Breast epithelium (tissue), 4 donors: ENCODE measurements around the gene BRF1. TPM values are rescaled to one million over a fixed set of nuclear protein-coding genes. Genes with fewer than 3 reads are reported as not detected.
"Not testable (repeated sequence)": the region's sequence is repeated elsewhere in the genome, so short reads cannot be mapped to it uniquely, and the experiment has no call there.

Experiments used
- DNase-seq, 2 donors: peaks; one replicate each; pipeline ENCODE4 v3.0.0-alpha.2; 2019; ENCODE audit warnings: low spot score in 2 of 2
- H3K27ac ChIP-seq, 2 donors: fragments of 200-600 bp; sonication (generic) in 1 of 2; one replicate each; pipeline ENCODE4 v1.5.1; 2016 to 2019; ENCODE audit warnings: mild to moderate bottlenecking in 1 of 2
- H3K27me3 ChIP-seq, 2 donors: fragments of 200-600 bp; sonication (generic) in 1 of 2; one replicate each; pipeline versions ENCODE4 v1.5.1 to v1.6.0; 2017 to 2019; ENCODE audit warnings: control low read depth in 1 of 2, mild to moderate bottlenecking in 1 of 2
- H3K36me3 ChIP-seq: fragments of 200-600 bp; one replicate; pipeline ENCODE4 v1.5.1; 2019
- H3K4me1 ChIP-seq, 2 donors: fragments of 200-600 bp; sonication (generic); one replicate each; pipeline ENCODE4 v1.5.1; 2016 to 2019; ENCODE audit warnings: control low read depth in 1 of 2
- H3K4me3 ChIP-seq, 3 donors: fragments of 200-600 bp; sonication (generic); 1 replicate in 2 of 3; 2 replicates in 1 of 3; pipeline ENCODE4 v1.5.1; 2016 to 2019; ENCODE audit warnings: mild to moderate bottlenecking in 3 of 3, moderate library complexity in 2 of 3
- H3K9me3 ChIP-seq, 2 donors: fragments of 200-600 bp; sonication (generic) in 1 of 2; one replicate each; pipeline ENCODE4 v1.5.1; 2016 to 2019; ENCODE audit warnings: control low read depth in 1 of 2
- POLR2A ChIP-seq: fragments of 450-650 bp; IDR thresholded peaks from one replicate; pipeline ENCODE4 v1.6.1; 2016; ENCODE audit warnings: antibody characterized with exemption, mild to moderate bottlenecking, moderate library complexity
- POLR2AphosphoS5 ChIP-seq, 3 donors: sonication (generic); formaldehyde crosslinking; IDR thresholded peaks; one replicate each; pipeline ENCODE4 v1.6.1; 2017; ENCODE audit warnings: antibody characterized with exemption in 3 of 3
- intact Hi-C: fragments of 100-400 bp; cut with DNase I; formaldehyde crosslinking; loops from one replicate; pipeline ENCODE4 v1.15.1; 2023; ENCODE audit warnings: low total_unique reads
- total RNA-seq, 3 donors: library from RNA; depleted of rRNA; stranded (reverse); fragments of >200 nt; gene quantifications; one replicate each; pipeline ENCODE4 v1.1.0, GENCODE V29; 2016
- TF ChIP-seq, protein P1 (sequence below), 3 donors: fragments of 450-650 bp; IDR thresholded peaks; one replicate each; pipeline ENCODE4 v1.5.1; 2016 to 2017; ENCODE audit warnings: antibody characterized with exemption in 3 of 3, mild to moderate bottlenecking in 3 of 3, moderate library complexity in 3 of 3

The BRF1 gene
- total RNA-seq, 3 donors from 2014 or later = 30.2 to 45.6 (median 38.6) TPM

DNA sequence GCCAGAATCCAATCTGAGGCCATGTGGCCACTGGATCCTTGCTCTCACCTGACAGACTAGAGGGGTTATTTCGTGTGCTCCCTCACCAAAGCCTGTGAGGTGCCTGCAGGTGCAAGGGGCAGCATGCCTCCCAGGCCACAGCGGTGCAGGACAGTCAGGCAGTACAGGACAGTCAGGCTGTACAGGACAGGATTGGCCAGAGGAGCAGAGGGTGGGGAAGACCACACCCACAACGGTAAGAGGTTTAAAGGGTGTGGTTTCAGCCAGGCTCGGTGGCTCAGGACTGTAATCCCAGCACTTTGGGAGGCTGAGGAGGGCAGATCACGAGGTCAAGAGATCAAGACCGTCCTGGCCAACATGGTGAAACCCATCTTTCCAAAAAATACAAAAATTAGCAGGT is 3.1 kb upstream of the BRF1 start:
- no peaks in the 10 kb centered on the region for H3K27me3 ChIP-seq
- H3K27ac ChIP-seq = no peak overlapping the region
- intact Hi-C loops = no loop called here
- H3K4me3 ChIP-seq = no peak overlapping the region
- H3K9me3 ChIP-seq = no peaks in the 10 kb centered on the region
- no peaks in the 10 kb centered on the region for H3K36me3 ChIP-seq
- peaks cover 0 to 10% of the 10 kb centered on the region in 2 donors for H3K4me1 ChIP-seq
- DNase-seq = no peak
- TF ChIP-seq POLR2AphosphoS5 (IDR thresholded peaks at IDR 0.05) = no peak
- TF ChIP-seq POLR2A = no peak

- H3K9me3 ChIP-seq, H3K36me3 ChIP-seq, H3K27me3 ChIP-seq, intact Hi-C loops, H3K4me1 ChIP-seq, DNase-seq: not testable (repeated sequence)
- peak overlapping the region; percentile 95 to 98 for H3K27ac ChIP-seq
- H3K4me3 ChIP-seq = peak overlapping the region in 2 of 3 donors; percentile 84 to 87
Measured at GRCh38 chr14:105301915-105302249, 1.1 kb upstream of the BRF1 start.

DNA sequence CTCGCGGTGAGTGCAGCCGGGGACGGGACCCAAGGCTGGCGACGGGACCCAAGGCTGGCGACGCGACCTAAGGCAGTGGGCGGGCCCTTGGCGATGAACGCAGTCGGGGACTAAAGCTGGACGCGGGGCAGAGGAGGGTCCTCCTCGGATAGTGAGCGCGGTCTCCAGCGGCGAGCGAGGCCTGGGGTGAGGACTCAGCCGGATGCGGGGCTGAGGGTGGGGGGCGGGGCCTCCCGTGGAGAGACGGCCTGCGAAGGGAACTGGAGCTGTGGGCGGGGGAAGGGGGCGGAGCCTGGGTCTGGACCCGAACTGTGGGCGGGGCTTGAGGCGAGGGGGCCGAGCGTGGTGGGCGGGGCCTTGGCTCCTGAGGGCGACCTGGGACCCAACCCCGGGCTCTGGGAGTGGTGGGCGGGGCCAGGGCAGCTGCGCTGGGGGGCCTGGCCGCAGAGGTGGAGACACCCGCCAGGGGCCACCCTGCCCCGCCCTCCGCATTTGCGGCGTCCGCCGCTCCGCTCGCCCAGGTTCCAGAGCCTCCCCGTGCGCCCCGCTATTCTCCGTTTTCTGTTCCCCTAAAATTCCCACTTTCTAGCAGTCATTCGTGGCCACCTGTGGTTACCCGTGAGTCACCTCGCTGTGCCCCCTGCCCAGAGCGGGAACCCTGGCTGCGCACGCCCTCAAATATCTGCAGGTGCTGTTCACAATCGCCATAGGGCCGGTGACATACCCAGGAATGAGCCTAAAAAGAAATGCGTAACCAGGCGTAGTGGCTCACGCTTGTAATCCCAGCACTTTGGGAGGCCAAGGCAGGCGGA is 508 bp upstream of the BRF1 start:
- H3K9me3 ChIP-seq = no peaks in the 10 kb centered on the region
- no peaks in the 10 kb centered on the region for H3K36me3 ChIP-seq
- H3K27me3 ChIP-seq = no peaks in the 10 kb centered on the region
- H3K27ac ChIP-seq = peak overlapping the region; percentile 95 to 98
- DNase-seq = peak; percentile 96 to 98
- peaks cover 0 to 10% of the 10 kb centered on the region in 2 donors for H3K4me1 ChIP-seq
- peak overlapping the region; percentile 71 to 87 (median 84) for H3K4me3 ChIP-seq
- TF ChIP-seq POLR2A = no peak
- TF ChIP-seq POLR2AphosphoS5 (IDR thresholded peaks at IDR 0.05) = peak; percentile 45 to 72 (median 69)
- intact Hi-C loops = no loop called here

- peaks cover 0 to 10% of the 10 kb centered on the region in 2 donors for H3K4me1 ChIP-seq
- TF ChIP-seq POLR2A = no peak
- TF ChIP-seq POLR2AphosphoS5 (IDR thresholded peaks at IDR 0.05) = no peak
- TF ChIP-seq, protein P1, sequence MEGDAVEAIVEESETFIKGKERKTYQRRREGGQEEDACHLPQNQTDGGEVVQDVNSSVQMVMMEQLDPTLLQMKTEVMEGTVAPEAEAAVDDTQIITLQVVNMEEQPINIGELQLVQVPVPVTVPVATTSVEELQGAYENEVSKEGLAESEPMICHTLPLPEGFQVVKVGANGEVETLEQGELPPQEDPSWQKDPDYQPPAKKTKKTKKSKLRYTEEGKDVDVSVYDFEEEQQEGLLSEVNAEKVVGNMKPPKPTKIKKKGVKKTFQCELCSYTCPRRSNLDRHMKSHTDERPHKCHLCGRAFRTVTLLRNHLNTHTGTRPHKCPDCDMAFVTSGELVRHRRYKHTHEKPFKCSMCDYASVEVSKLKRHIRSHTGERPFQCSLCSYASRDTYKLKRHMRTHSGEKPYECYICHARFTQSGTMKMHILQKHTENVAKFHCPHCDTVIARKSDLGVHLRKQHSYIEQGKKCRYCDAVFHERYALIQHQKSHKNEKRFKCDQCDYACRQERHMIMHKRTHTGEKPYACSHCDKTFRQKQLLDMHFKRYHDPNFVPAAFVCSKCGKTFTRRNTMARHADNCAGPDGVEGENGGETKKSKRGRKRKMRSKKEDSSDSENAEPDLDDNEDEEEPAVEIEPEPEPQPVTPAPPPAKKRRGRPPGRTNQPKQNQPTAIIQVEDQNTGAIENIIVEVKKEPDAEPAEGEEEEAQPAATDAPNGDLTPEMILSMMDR (IDR thresholded peaks at IDR 0.05) = no peak
Measured at GRCh38 chr14:105299654-105300541, 903 bp downstream of the BRF1 start.

DNA sequence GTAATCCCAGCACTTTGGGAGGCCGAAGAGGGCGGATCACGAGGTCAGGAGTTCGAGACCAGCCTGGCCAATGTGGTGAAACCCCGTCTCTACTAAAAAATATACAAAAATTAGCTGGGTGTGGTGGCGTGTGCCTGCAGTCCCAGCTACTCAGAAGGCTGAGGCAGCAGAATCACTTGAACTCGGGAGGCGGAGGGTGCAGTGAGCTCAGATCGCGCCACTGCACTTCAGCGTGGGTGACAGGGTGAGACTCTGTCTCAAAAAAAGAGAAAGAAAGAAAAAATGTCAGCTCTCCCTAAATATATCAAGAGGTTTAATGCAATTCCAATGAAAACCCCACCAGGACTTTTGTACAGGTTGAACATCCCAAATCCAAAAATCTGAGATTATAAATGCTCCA is 3.5 kb downstream of the BRF1 start:
- not testable (repeated sequence) for H3K27me3 ChIP-seq, DNase-seq, H3K36me3 ChIP-seq, H3K4me3 ChIP-seq, H3K27ac ChIP-seq, H3K9me3 ChIP-seq
- H3K4me1 ChIP-seq = peaks cover 10% of the 10 kb centered on the region in 2 donors
- intact Hi-C loops = loop anchor here (10.0 kb wide), 1 partner anchor 1443 kb away; no protein-coding TSS in a partner anchor

More at GRCh38 chr14:105299654-105300541, 903 bp downstream of the BRF1 start:
- Histone ChIP-seq H3K27ac (peak overlapping the region; percentile 95 to 98), H3K36me3 (no peaks in the 10 kb centered on the region), H3K4me3 (peak overlapping the region; percentile 71 to 87 (median 84)), H3K27me3 (no peaks in the 10 kb centered on the region), H3K9me3 (no peaks in the 10 kb centered on the region)
- no peak for DNase-seq
- intact Hi-C loops = loop anchor here (10.0 kb wide), 1 partner anchor 1445 kb away; no protein-coding TSS in a partner anchor

DNA sequence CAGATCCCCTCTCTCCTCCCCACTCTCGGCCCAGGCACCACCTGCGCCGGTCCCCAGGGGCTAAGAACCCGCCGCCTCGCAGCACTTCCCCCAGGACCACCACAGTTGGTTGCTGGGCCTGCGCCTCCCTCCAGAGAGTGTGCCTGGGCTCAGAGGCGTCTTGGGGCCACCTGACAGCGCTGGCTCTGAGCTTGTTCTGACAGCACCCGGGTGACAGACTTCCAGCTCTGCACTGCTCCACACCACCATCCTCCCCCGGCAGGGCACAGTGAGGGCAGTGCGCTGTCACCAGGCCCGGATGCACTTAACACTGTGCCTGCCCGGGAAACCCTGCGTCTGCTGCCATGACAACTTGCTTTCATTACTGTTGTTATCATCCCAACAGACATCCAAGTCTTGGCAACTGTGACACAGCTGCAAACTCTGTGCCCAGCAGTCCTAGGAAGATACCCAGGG is 6.6 kb downstream of the BRF1 start:
- intact Hi-C loops = loop anchor here (10.0 kb wide), 1 partner anchor 1439 kb away; no protein-coding TSS in a partner anchor
- no peaks in the 10 kb centered on the region for H3K36me3 ChIP-seq
- peak overlapping the region in 1 of 3 donors; percentile 33 for H3K4me3 ChIP-seq
- peaks cover under 1 to 10% of the 10 kb centered on the region in 2 donors for H3K4me1 ChIP-seq
- H3K27ac ChIP-seq = peak overlapping the region in 1 of 2 donors; percentile 61
- TF ChIP-seq, protein P1 (IDR thresholded peaks at IDR 0.05) = no peak
- TF ChIP-seq POLR2AphosphoS5 (IDR thresholded peaks at IDR 0.05) (no peak), POLR2A (no peak)
- DNase-seq = no peak
- no peaks in the 10 kb centered on the region for H3K9me3 ChIP-seq
- H3K27me3 ChIP-seq = no peaks in the 10 kb centered on the region
